Measurements from ENCODE around the gene PUM2. TPM values are rescaled to one million over a fixed set of nuclear protein-coding genes. Genes with fewer than 3 reads are reported as not detected.

PUM2 gene
- total RNA-seq, 1 experiment from 2014 or later = 104 TPM

- Mint-ChIP-seq H3K4me1 (peaks cover 31% of the 10 kb centered on the region), H3K4me3 (peak overlapping the region; percentile 67), H3K9me3 (peaks cover 4% of the 10 kb centered on the region; the same call in 1 of the 2 replicates), H3K27ac (no peak overlapping the region), H3K36me3 (no peaks in the 10 kb centered on the region), H3K27me3 (ENCODE audit: low read depth) (peaks cover 17% of the 10 kb centered on the region)
- DNase-seq (ENCODE audit: low spot score) (no peak), ATAC-seq (no peak)
- ChIA-PET POLR2A (interaction anchor here (0.7 to 1.6 kb wide), 7 partner anchors 8 to 128 kb away, joined by 3 to 4 read pairs (median 3); no protein-coding TSS in a partner anchor), CTCF (interaction anchor here (0.9 to 5.6 kb wide), 27 partner anchors 9 to 416 kb away, joined by 3 to 59 read pairs (median 4); partner anchors contain the start of genes LAPTM4A and MATN3)
- no peak for TF ChIP-seq ZNF396 (CRISPR knock-in tag; IDR thresholded peaks at IDR 0.05; ENCODE audit: borderline replicate concordance)
- no peak for TF ChIP-seq CBFB (CRISPR knock-in tag; IDR thresholded peaks at IDR 0.05; ENCODE audit: low read depth)
- no peak for TF ChIP-seq EMX1 (CRISPR knock-in tag; IDR thresholded peaks at IDR 0.05)
- no peak for TF ChIP-seq CTCF (IDR thresholded peaks at IDR 0.05)
- peak; percentile 6; the same call in 1 of the 2 replicates for TF ChIP-seq CREB1 (CRISPR knock-in tag; IDR thresholded peaks at IDR 0.05)
- 0 out of 2 replicates have a peak, but pooled peaks have one; percentile 19 for TF ChIP-seq ZNF281 (CRISPR knock-in tag; IDR thresholded peaks at IDR 0.05)
These were observed 124.5 kb downstream of the PUM2 start for GRCh38 chr2:20226152-20226545.

GRCh38 chr2:20225294-20226151, 125.1 kb downstream of the PUM2 start:
- Mint-ChIP-seq H3K36me3 (no peaks in the 10 kb centered on the region), H3K27me3 (ENCODE audit: low read depth) (peaks cover 17% of the 10 kb centered on the region), H3K9me3 (peaks cover under 1% of the 10 kb centered on the region; the same call in 1 of the 2 replicates), H3K27ac (peak overlapping the region; percentile 95), H3K4me3 (peak overlapping the region; percentile 67), H3K4me1 (peaks cover 32% of the 10 kb centered on the region)
- peak; percentile 57 for ATAC-seq
- ChIA-PET CTCF (interaction anchor here (0.6 to 5.6 kb wide), 44 partner anchors 8 to 417 kb away, joined by 3 to 59 read pairs (median 4); partner anchors contain the start of genes LAPTM4A, MATN3 and RHOB), POLR2A (interaction anchor here (0.5 to 1.6 kb wide), 19 partner anchors 9 to 236 kb away, joined by 3 to 8 read pairs (median 3); partner anchors contain the start of genes RHOB and WDR35)
- DNase-seq (ENCODE audit: low spot score) = peak; percentile 78
- TF ChIP-seq FOXK1 (CRISPR knock-in tag; IDR thresholded peaks at IDR 0.05) (no peak), MXD4 (CRISPR knock-in tag; IDR thresholded peaks at IDR 0.05; ENCODE audit: borderline replicate concordance) (no peak), JAZF1 (CRISPR knock-in tag; IDR thresholded peaks at IDR 0.05) (no peak), OVOL2 (CRISPR knock-in tag; IDR thresholded peaks at IDR 0.05; ENCODE audit: borderline replicate concordance) (no peak), CBFB (CRISPR knock-in tag; IDR thresholded peaks at IDR 0.05; ENCODE audit: low read depth) (0 out of 2 replicates have a peak, but pooled peaks have one; percentile 19), CDX4 (CRISPR knock-in tag; IDR thresholded peaks at IDR 0.05; ENCODE audit: borderline replicate concordance) (no peak), GABPB1 (CRISPR knock-in tag; IDR thresholded peaks at IDR 0.05) (peak; percentile 57; the same call in 1 of the 2 replicates), ZBTB21 (CRISPR knock-in tag; IDR thresholded peaks at IDR 0.05; ENCODE audit: borderline replicate concordance) (no peak), SMAD4 (CRISPR knock-in tag; IDR thresholded peaks at IDR 0.05) (no peak), E2F1 (CRISPR knock-in tag; IDR thresholded peaks at IDR 0.05) (0 out of 2 replicates have a peak, but pooled peaks have one; percentile 58), ZNF512 (CRISPR knock-in tag; IDR thresholded peaks at IDR 0.05; ENCODE audit: borderline replicate concordance) (0 out of 2 replicates have a peak, but pooled peaks have one; percentile 41), USF2 (CRISPR knock-in tag; IDR thresholded peaks at IDR 0.05) (no peak), HMGA2 (CRISPR knock-in tag; IDR thresholded peaks at IDR 0.05) (no peak), AFF4 (CRISPR knock-in tag; IDR thresholded peaks at IDR 0.05; ENCODE audit: borderline replicate concordance) (no peak)
